Hematopoietic multipotent progenitor cell treated with erythropoietin and hydrocortisone succinate and interleukin-3 and kit ligand, for 17 days (in vitro differentiated cells): ENCODE measurements around the gene ME1.
"Not testable (repeated sequence)": the region's sequence is repeated elsewhere in the genome, so short reads cannot be mapped to it uniquely, and the experiment has no call there.

Experiments used
- DNase-seq: peaks from one replicate; pipeline ENCODE4 v3.0.0-alpha.2; 2015; ENCODE audit warnings: low spot score

ME1 gene

DNA sequence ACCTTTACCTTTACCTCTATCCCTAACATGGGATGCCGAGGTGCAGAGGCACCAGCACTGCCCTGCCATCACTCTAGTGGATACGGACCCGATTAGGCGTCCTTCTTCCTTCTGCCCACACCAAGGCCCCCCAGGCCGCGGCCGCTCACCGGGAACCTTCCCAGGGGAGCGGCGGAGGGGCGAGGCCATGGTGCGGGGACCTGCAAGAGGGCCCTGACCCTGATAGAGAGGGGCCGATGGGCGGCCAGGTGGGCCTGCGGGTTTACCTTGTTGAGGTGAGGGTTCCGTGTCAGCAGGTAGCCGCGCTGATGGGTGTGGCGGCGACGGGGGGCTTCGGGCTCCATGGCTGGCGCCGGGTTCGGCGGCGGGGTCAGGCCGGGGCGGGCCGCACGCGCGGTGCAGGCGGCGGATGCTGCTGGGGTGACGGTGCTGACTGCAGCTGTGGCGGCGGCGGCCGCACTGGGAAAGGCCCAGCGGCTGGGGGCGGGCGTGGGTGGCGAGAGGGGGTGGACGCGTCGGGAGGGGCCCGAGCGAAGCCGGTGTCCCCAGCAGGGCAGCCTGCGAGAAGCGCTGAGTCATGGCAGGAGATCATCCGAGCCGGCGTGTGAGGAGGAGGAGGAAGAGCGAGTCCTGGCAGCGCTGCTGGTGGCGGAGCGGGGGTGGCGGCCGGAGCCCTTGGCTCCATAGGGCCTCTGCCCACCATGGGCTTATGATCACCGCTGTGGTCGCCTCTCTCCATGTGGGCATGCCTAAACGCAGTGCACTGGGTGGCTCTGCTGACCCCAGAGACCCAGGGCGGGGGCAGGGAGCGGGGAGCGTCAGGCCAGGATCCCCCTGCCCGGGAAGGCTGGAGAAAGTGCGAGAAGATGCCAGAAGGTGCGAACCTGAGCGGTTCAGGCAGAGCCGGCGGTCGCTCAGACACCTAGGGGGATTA, at the start of gene ME1:
Gene ME1, minus strand, starts transcription at position 441 of the 934 bp plus-strand sequence. Its CDS starts 97 bp downstream, at position 344.
- DNase-seq: peak; percentile 9

DNA sequence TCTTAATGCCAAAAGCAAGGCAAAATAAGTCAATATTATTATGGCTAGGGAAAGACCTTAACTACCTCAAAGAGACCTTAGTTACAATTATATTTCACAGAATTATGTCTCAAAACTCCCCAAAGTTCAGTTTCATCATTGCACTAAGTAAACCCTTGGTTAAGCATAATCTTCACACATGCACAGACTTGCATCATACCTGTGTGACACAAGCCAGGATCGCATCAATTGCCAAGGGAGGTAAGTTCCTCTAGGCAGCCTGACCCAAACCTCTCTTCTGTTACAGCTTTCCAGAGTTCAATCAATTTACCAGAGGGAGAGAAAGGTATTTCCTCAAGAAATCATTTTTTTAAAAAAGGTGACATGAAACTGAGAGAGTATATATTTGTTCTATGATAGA, 49.6 kb upstream of the ME1 start:
- no peak for DNase-seq

DNA sequence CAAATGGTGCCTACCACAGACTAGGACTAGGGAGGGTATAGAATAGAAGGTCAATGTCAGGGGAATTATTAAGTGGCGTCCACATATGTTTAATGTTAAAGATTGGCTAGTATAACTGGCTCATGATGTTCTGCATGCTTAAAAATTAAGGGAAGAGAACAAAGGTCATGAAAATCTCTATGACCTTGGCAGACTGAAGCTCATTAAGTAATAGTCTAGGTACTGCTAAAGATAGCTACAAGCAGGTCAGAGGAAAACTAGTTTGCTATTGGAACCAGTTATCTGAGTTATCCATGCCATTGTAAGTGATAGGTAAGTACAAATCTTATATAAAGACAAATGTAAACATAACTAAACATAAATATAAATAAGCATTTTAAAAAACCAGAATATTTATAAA, 48.5 kb upstream of the ME1 start:
- no peak for DNase-seq

DNA sequence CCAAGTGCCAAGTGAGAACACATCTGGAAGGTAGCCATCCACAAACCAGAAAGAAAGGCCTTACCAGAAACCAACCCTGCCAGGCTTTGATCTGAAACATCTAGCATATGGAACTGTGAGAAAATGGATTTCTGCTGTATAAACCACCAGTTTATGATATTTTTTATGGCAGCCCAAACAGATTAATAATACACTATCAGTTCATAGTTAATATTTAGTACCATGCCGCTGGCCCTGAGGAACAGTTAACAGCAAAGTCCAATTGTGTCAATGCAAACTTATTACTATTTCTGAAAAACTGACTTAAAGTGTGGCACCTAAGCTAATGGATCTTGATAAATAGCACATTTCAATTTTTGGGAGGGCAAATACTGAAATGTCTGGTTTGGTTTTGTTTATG, 46.1 kb upstream of the ME1 start:
- DNase-seq: no peak

DNA sequence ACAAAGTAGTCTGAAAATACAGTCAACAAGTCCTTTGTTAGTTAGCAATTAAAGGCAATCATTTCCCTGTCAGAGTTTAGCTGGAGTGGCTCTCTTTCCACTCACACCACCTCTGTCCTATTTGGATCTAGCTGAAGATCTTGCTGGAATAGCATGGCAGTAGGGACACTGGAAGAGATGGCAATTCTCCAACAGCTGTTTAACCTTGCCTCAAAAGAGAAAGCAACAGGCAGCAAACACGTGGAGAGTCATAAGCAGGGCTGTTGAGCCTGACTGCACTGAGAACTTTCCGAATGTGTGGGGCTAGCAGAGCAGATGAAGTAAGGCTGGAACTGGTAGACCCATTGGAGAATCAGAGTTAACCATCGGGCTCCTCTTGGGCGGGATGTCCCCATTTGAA, 43.5 kb upstream of the ME1 start:
- no peak for DNase-seq

DNA sequence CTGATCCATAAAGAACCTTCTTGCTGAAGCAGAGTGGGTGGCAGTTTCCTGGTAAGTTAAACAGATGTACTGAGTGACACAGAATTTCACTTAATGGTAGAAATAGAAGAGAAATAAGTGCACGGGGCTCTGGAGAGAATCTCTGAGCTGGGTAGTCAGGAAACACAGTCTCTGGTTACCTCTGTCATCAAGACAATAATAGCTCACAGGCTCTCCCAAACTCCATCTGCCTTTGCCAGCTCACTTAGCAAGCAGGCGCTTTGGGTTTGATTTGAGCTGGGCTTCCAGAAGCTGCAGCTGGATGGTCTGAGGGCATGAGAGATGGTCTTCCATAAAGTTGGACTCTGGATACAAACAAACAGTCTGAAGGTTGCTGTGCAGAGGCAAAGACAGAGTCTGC, 41.9 kb upstream of the ME1 start:
- no peak for DNase-seq

DNA sequence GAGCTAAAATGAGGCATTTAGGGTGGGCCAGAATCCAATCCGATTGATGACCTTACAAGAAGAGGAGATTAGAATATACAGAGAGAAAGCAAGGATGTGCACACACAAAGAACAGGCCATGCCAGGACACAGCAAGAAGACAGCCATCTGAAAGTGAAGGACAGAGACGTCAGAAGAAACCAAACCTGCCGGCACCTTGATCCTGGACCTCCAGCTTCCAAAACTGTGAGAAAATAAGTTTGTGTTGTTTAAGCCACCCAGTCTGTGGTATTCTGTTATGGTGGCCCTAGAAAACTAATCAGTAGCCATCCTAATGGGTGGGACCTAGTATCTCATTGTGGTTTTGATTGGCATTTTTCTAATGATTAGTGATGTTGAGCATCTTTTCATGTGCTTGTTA, 39.7 kb upstream of the ME1 start:
- no peak for DNase-seq

DNA sequence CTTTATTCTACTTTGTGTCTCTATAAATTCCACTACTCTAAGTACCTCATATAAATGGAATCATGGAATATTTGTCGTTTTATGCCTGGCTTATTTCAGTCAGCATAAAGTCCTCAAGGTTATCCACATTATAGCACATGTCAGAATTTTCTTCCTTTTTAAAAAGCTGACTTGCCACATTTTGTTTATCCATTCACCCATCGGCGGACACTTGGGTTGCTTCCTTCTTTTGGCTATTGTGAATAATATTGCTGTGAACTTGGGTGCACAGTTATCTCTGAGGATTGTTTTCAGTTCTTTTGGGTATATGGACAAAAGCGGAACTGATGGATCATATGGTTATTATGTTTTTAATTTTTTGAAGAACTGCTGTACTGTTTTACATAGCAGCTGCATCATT, 39.1 kb upstream of the ME1 start:
- no peak for DNase-seq

DNA sequence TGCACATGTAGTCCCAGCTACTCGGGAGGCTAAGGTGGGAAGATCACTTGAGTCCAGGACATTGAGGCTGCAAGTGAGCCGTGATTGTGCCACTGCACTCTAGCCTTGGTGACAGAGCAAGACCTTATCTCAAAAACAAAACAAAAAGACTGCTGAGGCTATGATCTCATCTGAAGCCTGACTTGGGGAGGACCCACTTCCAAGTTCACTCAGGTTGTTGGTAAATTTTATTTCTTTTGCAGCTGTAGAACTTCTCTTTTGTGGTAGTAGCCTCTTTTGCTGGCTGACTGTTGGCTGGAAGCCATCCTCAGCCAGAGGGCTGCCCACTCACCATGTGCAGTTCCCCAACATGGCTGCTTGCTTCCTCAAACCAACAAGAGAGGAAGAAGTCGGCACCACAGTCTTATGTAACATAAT, 36.8 kb upstream of the ME1 start:
- no peak for DNase-seq

DNA sequence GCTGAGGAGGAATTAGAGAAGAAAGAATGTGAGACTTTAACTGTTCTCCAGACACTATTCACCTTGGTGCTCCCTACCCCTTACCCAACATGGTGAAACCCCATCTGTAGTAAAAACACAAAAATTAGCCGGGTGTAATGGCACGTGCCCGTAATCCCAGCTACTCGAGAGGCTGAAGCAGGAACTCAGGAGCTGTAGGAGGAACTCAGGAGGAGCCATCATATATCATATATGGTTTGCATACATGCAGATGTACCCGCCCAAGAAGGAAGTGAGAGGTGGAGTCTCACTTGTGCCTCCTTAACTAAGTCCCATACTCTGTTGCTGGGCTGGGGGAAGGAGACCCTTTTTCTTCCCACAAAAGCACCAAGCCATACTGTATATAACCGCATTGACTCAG, 35.5 kb upstream of the ME1 start:
- DNase-seq: no peak

DNA sequence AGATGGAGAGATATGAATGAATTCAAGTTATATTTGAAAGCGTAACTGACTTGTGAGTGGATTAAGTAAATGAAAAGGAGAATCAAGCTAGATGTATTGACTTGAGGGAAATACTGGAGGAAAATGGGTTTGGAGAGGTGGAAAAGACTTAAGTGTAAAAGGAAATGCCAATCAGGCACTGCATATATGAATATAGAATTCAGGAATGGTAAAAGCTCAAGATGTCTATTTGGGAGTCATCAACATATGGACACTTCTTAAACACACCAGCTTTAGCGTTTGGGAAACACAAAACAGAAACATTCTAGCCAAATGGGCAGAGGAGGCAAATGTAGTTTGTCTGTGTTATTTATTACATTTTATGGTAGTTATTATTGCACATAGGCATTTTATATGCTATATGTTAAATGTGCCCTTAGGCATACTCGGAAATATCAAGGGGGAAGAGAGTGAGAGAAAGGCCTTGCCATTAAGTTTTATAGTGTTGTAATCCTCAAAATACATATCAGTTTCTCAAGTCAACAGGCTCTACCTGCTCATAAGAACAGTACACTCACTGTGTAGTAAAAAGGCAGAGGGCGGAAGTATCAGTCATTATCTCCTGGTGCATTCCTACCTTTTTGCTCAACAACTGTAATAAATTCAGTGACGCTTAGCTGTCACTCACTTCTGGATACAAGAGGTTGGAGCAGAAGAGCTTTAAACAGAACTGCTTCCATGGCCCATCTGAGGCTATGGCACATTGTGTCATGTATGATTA, 33.7 kb upstream of the ME1 start:
- DNase-seq: no peak

DNA sequence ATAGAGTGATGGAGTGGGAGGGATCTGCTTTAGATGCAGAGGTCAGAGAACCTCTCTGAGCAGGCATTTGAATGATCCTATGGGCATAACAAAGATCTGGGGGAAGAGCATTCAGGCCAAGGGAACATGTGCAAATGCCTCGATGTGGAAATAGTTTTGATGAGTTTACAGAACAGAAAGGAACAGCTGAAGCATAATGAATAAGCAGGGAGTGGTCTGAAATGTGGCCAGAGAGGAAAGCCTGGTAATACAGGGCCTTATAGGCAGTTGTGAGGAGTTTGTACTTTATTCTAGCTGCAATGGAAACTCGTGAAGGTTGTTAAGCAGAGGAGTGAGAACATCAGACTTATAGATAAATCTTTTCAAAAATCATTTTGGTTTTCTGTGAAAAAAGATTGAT, 33.0 kb upstream of the ME1 start:
- DNase-seq: no peak

DNA sequence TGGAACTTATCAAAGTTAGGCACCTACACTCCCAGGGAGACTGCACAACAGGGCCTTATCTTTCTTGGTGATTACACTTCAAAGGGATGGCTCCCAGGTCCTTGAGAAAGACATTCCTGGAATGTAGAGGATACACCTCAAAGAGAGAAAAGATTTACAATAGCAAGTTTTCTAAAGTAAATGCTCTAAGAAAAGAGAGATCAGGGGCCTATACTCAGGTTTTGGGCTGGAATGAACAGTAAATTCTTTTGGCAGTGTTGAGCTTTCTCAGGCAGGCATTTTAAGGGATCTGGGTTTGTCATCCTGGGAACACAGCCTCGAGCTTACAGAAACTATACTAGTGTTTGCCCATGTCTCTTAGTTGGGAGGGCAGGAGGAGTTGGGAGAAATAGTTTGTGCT, 31.7 kb upstream of the ME1 start:
- DNase-seq: no peak

DNA sequence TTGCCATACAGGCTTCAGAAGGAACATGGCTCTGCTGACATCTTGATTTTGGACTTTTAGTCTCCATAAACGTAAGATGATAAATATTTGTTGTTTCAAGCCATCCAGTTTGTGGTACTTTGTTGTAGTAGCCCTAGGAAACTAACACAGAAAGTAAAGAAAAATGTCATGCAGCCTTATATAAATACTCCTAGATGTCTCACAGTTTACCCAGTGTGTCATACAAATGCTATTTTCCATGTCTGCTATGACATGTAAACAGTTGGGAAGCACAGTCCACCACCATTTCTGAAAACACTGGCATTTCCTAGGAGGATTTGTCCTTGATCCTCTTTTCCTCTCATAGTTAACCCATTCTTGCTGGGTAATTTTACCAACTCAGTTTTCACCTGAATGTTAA, 30.6 kb upstream of the ME1 start:
- no peak for DNase-seq

DNA sequence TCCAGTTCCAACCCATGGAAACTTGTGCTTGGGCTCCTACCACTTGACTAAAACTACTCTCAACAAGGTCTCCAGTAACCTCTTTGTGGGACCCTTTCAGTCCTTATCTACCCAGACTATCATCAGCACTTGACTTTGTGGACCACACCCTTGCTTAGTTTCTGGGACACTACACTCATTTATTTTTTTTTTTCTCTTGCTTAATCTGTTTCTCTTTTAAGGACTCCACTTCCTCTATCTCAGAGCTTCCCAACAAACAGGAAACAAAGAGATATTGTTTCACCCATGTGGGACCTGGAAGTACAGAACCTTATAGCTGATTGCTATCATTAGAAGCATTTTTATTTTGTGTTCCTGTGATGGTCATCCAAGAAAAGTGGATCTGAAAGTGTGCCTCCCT, 28.8 kb upstream of the ME1 start:
- DNase-seq: no peak

DNA sequence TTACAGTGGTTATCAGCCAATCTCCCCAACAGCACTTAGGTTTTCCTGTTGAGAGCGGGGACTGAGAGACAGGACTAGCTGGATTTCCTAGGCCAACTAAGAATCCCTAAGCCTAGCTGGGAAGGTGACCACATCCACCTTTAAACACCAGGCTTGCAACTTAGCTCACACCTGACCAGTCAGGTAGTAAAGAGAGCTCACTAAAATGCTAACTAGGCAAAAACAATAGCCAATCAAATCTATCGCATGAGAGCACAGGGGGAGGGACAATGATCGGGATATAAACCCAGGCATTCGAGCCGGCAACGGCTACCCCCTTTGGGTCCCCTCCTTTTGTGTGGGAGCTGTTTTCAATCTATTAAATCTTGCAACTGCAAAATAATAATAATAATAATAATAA, 19.2 kb upstream of the ME1 start:
- DNase-seq: not testable (repeated sequence)

DNA sequence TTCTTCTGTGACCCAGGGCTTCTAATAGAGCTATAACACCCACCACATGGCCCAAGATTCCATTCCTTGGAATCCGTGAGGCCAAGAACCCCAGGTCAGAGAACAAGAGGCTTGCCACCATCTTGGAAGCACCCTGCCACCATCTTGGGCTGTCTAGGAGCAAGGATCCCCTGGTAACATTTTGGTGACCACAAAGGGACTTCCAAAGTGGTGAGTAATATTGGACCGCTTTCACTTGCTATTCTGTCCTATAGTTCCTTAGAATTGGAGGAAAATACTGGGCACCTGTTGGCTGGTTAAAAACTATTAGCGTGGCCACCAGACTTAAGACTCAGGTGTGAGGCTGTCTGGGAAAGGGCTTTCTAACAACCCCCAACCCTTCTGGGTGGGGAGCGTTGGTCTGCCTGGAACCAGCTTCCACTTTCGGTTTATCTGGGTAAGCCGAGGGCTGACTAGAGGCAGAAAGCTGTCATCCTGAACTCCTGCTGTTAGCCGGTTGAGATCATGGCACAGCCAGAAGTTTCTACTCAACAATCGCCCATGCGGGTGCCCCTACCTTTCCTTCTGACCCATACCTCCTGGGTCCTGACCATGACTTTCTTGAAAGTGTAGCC, 13.3 kb upstream of the ME1 start:
- not testable (repeated sequence) for DNase-seq

DNA sequence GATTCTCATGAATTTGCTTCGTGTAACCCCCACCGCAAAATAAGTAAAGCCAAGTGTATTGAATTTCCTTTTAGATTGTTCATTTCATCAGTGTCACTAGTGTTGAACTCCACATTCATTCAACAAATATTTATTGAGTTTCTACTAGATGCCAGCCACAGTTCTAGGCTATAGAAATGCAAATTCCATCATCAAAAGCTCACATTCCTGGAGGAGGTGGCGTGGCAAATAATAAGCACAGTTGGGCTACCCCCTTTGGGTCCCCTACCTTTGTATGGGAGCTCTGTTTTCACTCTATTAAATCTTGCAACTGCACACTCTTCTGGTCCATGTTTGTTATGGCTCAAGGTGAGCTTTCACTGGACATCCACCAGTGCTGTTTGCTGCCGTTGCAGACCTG, 12.7 kb upstream of the ME1 start:
- DNase-seq: no peak

DNA sequence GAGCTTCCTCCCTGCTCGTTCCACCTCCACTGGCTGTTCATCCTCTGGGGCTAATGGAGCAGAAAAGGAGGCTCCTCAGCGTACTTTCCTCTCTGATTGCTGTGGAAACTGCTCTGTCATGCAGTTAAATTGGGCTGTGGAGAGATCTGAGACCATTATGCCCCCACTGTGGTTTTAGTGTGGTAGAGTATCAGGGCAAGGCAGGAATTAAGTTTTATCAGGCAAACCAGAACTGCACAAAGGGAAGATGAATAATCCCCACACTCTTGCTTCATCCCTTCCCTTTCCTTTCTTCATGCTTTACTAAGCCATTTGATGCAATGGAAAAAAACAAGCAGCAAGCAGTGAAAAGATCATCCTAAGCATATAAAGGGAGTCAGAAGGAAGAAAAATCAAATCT, 11.9 kb upstream of the ME1 start:
- no peak for DNase-seq

DNA sequence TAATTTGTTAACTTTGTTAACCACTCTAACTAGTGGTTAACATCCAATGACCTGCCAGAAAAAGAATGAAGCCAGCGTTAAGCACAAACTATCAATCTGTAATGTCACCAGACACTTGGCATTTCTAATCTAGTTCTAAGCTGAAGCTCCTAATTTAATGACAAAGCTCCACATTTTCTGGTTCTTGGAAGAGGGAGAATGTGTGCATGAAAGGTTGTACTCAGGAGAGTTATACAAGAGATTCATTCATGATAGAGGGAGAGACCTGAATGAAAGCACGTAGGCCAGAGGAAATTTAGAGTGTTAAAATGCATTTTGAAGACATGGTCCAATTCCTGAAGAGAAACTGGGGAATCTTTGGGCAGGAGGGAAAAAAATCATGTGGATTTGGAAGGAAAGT, 8.3 kb upstream of the ME1 start:
- no peak for DNase-seq

DNA sequence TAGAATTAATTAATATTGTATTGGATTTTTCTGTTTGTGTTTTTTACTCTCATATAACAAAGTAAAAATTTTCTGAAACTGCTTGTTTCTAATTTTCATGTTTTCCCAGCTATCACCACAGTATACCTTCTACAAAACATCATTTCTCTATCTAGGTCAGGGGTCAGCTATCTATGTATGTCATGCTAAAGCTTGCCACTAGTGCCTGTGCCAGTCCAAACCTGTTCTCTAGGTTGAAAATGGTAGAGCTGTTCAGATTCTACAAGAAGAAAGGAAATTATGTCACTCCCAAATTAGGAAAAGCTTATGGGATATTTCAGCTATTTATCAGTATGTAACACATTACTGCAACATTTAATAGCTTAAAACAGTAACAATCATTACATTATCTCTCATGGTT, 5.8 kb upstream of the ME1 start:
- DNase-seq: no peak

DNA sequence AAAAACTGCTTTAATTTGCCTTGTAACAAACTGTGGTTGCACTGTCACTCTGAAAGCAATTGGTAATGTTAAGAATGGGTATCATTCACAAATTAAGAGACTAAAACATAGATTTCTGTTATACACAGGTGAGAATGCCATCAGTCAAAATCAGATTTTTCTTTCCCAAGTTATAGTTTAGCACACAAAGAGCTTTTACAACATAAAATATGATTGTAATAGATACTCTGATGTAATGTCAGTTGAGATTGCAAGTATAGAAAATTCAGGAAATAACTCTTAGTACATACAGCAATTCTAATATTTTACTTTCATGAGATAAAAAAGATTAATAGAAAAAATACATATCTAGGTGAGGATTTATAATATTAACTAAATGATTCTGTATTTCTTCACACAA, 2.3 kb upstream of the ME1 start:
- no peak for DNase-seq

DNA sequence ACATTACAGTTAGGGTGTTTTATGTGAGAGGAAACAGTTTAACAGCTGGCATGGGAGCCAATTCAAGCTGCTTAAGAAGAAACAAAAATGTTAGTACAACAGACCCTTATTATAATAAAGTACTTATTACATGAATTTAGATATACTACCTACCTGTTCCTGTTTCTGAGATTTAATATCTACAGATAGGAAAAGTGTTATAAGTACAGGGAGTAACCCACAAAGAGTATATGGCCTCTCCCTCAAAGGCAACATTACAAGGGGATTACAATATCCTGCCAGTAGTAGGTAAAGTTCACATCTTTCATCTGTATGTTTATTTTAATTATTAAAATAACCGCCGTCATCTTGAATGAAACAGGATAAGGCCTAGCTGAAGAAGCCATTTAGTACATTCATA, 1.8 kb upstream of the ME1 start:
- no peak for DNase-seq
